T-helper 22 cell (primary cell): Measurements from ENCODE around the gene NUTM1.
"Not testable (repeated sequence)": the region's sequence is repeated elsewhere in the genome, so short reads cannot be mapped to it uniquely, and the experiment has no call there.

ENCODE experiments used
- DNase-seq: peaks from one replicate; pipeline ENCODE4 v3.0.0-alpha.2; 2020; ENCODE audit warnings: low read depth

The NUTM1 gene

GRCh38 chr15:34362047-34362773 lies 19.1 kb downstream of the NUTM1 start:
- DNase-seq = no peak

GRCh38 chr15:34364041-34364440 lies 20.9 kb downstream of the NUTM1 start:
- DNase-seq = no peak

GRCh38 chr15:34365091-34365825 lies 22.1 kb downstream of the NUTM1 start:
- DNase-seq = no peak

- DNase-seq = no peak
Measured at GRCh38 chr15:34365836-34366235, 22.7 kb downstream of the NUTM1 start.

GRCh38 chr15:34366271-34367065 lies 23.4 kb downstream of the NUTM1 start:
- DNase-seq = peak; percentile 34

- DNase-seq = peak; percentile 80
Measured at GRCh38 chr15:34367101-34368081, 24.3 kb downstream of the NUTM1 start, which contains the start of gene LPCAT4. LPCAT4 (minus strand) TSS chr15:34367196; CDS start chr15:34367100, 96 bp downstream.

- no peak for DNase-seq
Measured at GRCh38 chr15:34370129-34370528, 27.0 kb downstream of the NUTM1 start.

GRCh38 chr15:34370643-34371042 lies 27.5 kb downstream of the NUTM1 start:
- no peak for DNase-seq

- DNase-seq = no peak
Measured at GRCh38 chr15:34373951-34374350, 30.8 kb downstream of the NUTM1 start.

- DNase-seq = no peak
Measured at GRCh38 chr15:34374816-34375215, 31.7 kb downstream of the NUTM1 start.

- DNase-seq = not testable (repeated sequence)
Measured at GRCh38 chr15:34375541-34375940, 32.4 kb downstream of the NUTM1 start.

GRCh38 chr15:34376856-34377255 lies 33.7 kb downstream of the NUTM1 start:
- DNase-seq = no peak

GRCh38 chr15:34380491-34380890 lies 37.4 kb downstream of the NUTM1 start:
- DNase-seq = not testable (repeated sequence)

- not testable (repeated sequence) for DNase-seq
Measured at GRCh38 chr15:34381829-34382521, 38.9 kb downstream of the NUTM1 start.

GRCh38 chr15:34389594-34390086 lies 46.5 kb downstream of the NUTM1 start:
- not testable (repeated sequence) for DNase-seq

- DNase-seq = not testable (repeated sequence)
Measured at GRCh38 chr15:34392981-34393380, 49.9 kb downstream of the NUTM1 start.

- DNase-seq = not testable (repeated sequence)
Measured at GRCh38 chr15:34397637-34398259, 54.6 kb downstream of the NUTM1 start.

- not testable (repeated sequence) for DNase-seq
Measured at GRCh38 chr15:34403160-34403598, 60.1 kb downstream of the NUTM1 start.

GRCh38 chr15:34403899-34404298 lies 60.8 kb downstream of the NUTM1 start:
- not testable (repeated sequence) for DNase-seq
